ENCODE data around the gene FAAH. TPM values are rescaled to one million over a fixed set of nuclear protein-coding genes. Genes with fewer than 3 reads are reported as not detected.

FAAH gene
- total RNA-seq, 5 donors from 2014 or later (not counting 1 experiment from before 2014, with no cell fraction given), result 5.9 to 10.4 (median 9.5) TPM

DNA sequence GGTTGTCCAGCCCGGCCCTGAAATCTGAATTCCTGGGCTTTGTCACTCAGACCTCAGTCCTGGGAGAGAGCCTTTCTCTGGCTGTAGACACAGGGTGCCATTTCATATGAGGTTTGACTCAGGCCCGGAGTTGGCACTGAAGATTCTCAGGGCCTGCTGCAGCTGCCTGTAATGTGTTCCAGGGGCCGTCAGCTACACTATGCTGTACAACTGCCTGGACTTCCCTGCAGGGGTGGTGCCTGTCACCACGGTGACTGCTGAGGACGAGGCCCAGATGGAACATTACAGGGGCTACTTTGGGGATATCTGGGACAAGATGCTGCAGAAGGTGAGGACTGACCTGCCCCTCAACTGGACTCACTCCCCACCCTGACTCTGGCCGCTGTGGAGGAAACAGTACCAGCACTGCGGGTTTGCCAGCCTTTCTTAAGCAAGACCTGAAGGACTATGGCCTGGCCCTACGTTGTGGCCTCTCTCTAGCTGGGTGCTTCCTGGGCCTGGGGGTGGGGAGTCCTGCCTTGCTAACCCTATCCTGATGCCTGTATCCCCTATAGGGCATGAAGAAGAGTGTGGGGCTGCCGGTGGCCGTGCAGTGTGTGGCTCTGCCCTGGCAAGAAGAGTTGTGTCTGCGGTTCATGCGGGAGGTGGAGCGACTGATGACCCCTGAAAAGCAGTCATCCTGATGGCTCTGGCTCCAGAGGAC, 18.9 kb downstream of the FAAH start:
- Mint-ChIP-seq H3K27ac (peak overlapping the region in 1 of 2 donors; percentile 34), H3K27me3 (no peaks in the 10 kb centered on the region), H3K4me3 (no peak overlapping the region), H3K4me1 (peaks cover 0 to 17% (median 0%) of the 10 kb centered on the region in 3 donors), H3K36me3 (no peaks in the 10 kb centered on the region), H3K9me3 (no peaks in the 10 kb centered on the region)
- Histone ChIP-seq H3K27ac (ENCODE audit: low read length) (no peak overlapping the region), H3K27me3 (replicated peaks in 1 of 2; ENCODE audit: control insufficient read depth in 2 of 2, extremely low read depth in 1 of 2, insufficient read depth in 2 of 2, low read length in 1 of 2) (no peaks in the 10 kb centered on the region), H3K36me3 (ENCODE audit: control insufficient read depth in 2 of 2, extremely low read depth in 1 of 2, insufficient read depth in 1 of 2, low read length in 1 of 2) (peaks cover 0 to 2% of the 10 kb centered on the region in 2 donors), H3K9me3 (no peaks in the 10 kb centered on the region), H3K4me3 (ENCODE audit: control insufficient read depth in 1 of 2, extremely low read depth in 1 of 2, low read length in 1 of 2) (no peak overlapping the region), H3K4me1 (ENCODE audit: control insufficient read depth in 1 of 2, extremely low read depth in 1 of 2, insufficient read depth in 2 of 2, low read length in 2 of 2) (peaks cover 0 to 12% of the 10 kb centered on the region in 2 experiments)
- ChIA-PET CTCF (interaction anchor here in 1 of 2 donors (1.3 kb wide), 1 partner anchor 9 kb away, joined by 4 read pairs; no protein-coding TSS in a partner anchor), POLR2A (interaction anchor here in 1 of 2 donors (0.6 kb wide), 1 partner anchor 187 kb away, joined by 3 read pairs; no protein-coding TSS in a partner anchor)
- DNase-seq, result no peak
- peak in 2 of 4 experiments; percentile 8 to 21 for ATAC-seq (replicated peaks in 1 of 4)
- 90% methylated on average over 11 of the region's 13 CpGs for WGBS (ENCODE audit: insufficient coverage)

DNA sequence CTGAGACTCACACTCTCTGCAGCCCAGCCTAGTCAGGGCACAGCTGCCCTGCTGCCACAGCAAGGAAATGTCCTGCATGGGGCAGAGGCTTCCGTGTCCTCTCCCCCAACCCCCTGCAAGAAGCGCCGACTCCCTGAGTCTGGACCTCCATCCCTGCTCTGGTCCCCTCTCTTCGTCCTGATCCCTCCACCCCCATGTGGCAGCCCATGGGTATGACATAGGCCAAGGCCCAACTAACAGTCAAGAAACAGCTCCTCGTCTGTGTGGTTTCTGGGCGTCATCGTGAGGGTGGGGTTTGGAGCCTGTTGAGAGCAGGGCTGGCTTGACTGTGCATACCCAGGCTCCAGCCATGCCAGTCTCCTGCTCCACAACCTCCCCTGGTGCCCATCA, 19.5 kb downstream of the FAAH start:
- H3K4me1 ChIP-seq (ENCODE audit: control insufficient read depth in 1 of 2, extremely low read depth in 1 of 2, insufficient read depth in 2 of 2, low read length in 2 of 2), result peaks cover 0 to 12% of the 10 kb centered on the region in 2 experiments
- WGBS (ENCODE audit: insufficient coverage), result no CpG with 5 or more reads among the region's 7 CpGs
- no peak overlapping the region for H3K4me3 Mint-ChIP-seq
- peaks cover 0 to 2% of the 10 kb centered on the region in 2 donors for H3K36me3 ChIP-seq (ENCODE audit: control insufficient read depth in 2 of 2, extremely low read depth in 1 of 2, insufficient read depth in 1 of 2, low read length in 1 of 2)
- no peaks in the 10 kb centered on the region for H3K9me3 ChIP-seq
- no peaks in the 10 kb centered on the region for H3K27me3 ChIP-seq (replicated peaks in 1 of 2; ENCODE audit: control insufficient read depth in 2 of 2, extremely low read depth in 1 of 2, insufficient read depth in 2 of 2, low read length in 1 of 2)
- ChIA-PET CTCF (interaction anchor here in 1 of 2 donors (1.3 kb wide), 1 partner anchor 9 kb away, joined by 4 read pairs; no protein-coding TSS in a partner anchor), POLR2A (interaction anchor here in 1 of 2 donors (0.6 kb wide), 1 partner anchor 186 kb away, joined by 3 read pairs; no protein-coding TSS in a partner anchor)
- H3K27me3 Mint-ChIP-seq, result no peaks in the 10 kb centered on the region
- no peaks in the 10 kb centered on the region for H3K9me3 Mint-ChIP-seq
- ATAC-seq (replicated peaks in 1 of 4) (peak; percentile 52 to 74 (median 60)), DNase-seq (peak in 26 of 35 experiments; percentile 10 to 51 (median 22))
- peak overlapping the region; percentile 29 for H3K27ac ChIP-seq (ENCODE audit: low read length)
- no peaks in the 10 kb centered on the region for H3K36me3 Mint-ChIP-seq
- H3K4me3 ChIP-seq (ENCODE audit: control insufficient read depth in 1 of 2, extremely low read depth in 1 of 2, low read length in 1 of 2), result no peak overlapping the region
- peak overlapping the region; percentile 12 to 34 for H3K27ac Mint-ChIP-seq
- peaks cover 0 to 17% (median 0%) of the 10 kb centered on the region in 3 donors for H3K4me1 Mint-ChIP-seq

DNA sequence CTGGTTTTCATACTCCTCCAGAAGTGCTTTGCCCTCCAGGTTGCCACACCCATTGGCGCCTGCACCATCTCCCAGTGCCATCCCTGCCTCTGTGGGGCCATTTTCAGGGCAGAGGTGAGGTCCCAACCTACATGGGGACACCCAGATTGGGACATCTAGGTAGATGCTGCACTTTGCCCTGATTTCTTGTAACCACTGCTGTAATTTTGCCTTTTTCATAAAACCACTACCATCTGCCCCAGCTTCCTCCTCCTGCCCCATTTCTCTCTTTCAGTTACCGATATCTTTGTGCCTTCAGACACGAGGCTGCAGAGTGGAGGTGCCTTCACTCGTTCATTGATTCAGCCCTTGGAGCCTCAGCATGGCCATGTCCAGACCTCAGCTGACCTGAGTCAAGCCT, 21.4 kb downstream of the FAAH start:
- no peak overlapping the region for H3K4me3 Mint-ChIP-seq
- Histone ChIP-seq H3K27ac (ENCODE audit: low read length) (peak overlapping the region; percentile 34), H3K36me3 (ENCODE audit: control insufficient read depth in 2 of 2, extremely low read depth in 1 of 2, insufficient read depth in 1 of 2, low read length in 1 of 2) (peaks cover 0 to 2% of the 10 kb centered on the region in 2 donors)

DNA sequence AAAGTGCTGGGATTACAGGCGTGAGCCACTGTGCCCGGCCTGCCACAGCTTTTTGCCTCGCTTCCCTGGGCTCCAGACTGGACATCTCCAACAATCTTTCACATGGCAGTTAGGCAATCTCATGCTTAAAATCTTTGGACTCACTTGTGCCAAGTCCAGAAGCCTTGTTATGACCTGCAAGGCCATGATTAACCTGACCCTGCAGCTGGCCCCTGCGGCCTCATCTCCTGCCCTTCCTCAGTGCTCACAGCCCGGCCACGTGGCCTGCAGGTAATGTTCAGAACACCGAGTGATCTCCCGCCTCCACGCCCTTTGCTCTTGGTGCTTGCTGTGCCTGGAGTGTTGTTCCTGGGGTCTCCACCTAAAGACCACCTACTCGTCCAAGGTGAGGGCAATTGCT, 24.9 kb downstream of the FAAH start:
- no peak overlapping the region for H3K4me3 Mint-ChIP-seq
- ChIA-PET CTCF (no interaction called here), POLR2A (no interaction called here)
- H3K27me3 Mint-ChIP-seq, result peaks cover 14 to 21% of the 10 kb centered on the region in 2 donors
- H3K36me3 Mint-ChIP-seq, result no peaks in the 10 kb centered on the region
- Histone ChIP-seq H3K9me3 (no peaks in the 10 kb centered on the region), H3K27me3 (replicated peaks in 1 of 2; ENCODE audit: control insufficient read depth in 2 of 2, extremely low read depth in 1 of 2, insufficient read depth in 2 of 2, low read length in 1 of 2) (peaks cover 0 to 18% of the 10 kb centered on the region in 2 experiments), H3K36me3 (ENCODE audit: control insufficient read depth in 2 of 2, extremely low read depth in 1 of 2, insufficient read depth in 1 of 2, low read length in 1 of 2) (no peaks in the 10 kb centered on the region), H3K27ac (ENCODE audit: low read length) (no peak overlapping the region), H3K4me3 (ENCODE audit: control insufficient read depth in 1 of 2, extremely low read depth in 1 of 2, low read length in 1 of 2) (no peak overlapping the region), H3K4me1 (ENCODE audit: control insufficient read depth in 1 of 2, extremely low read depth in 1 of 2, insufficient read depth in 2 of 2, low read length in 2 of 2) (peaks cover 0 to 33% of the 10 kb centered on the region in 2 experiments)
- WGBS (ENCODE audit: insufficient coverage), result 90% methylated on average over 8 of the region's 10 CpGs
- H3K4me1 Mint-ChIP-seq, result peaks cover 0 to 30% (median 2%) of the 10 kb centered on the region in 3 donors
- H3K27ac Mint-ChIP-seq, result no peak overlapping the region
- ATAC-seq (replicated peaks in 1 of 4), result no peak
- DNase-seq, result no peak
- no peaks in the 10 kb centered on the region for H3K9me3 Mint-ChIP-seq

More for the DNA sequence above, 21.4 kb downstream of the FAAH start:
- 77% methylated on average over 4 of the region's 4 CpGs for WGBS (ENCODE audit: insufficient coverage)
- Histone ChIP-seq H3K4me3 (ENCODE audit: control insufficient read depth in 1 of 2, extremely low read depth in 1 of 2, low read length in 1 of 2) (no peak overlapping the region), H3K9me3 (no peaks in the 10 kb centered on the region), H3K4me1 (ENCODE audit: control insufficient read depth in 1 of 2, extremely low read depth in 1 of 2, insufficient read depth in 2 of 2, low read length in 2 of 2) (peaks cover 0 to 13% of the 10 kb centered on the region in 2 experiments), H3K27me3 (replicated peaks in 1 of 2; ENCODE audit: control insufficient read depth in 2 of 2, extremely low read depth in 1 of 2, insufficient read depth in 2 of 2, low read length in 1 of 2) (no peaks in the 10 kb centered on the region)
- Mint-ChIP-seq H3K4me1 (peaks cover 0 to 17% (median 0%) of the 10 kb centered on the region in 3 donors), H3K9me3 (no peaks in the 10 kb centered on the region), H3K36me3 (no peaks in the 10 kb centered on the region), H3K27ac (peak overlapping the region; percentile 46 to 60), H3K27me3 (no peaks in the 10 kb centered on the region)
- DNase-seq (no peak), ATAC-seq (replicated peaks in 1 of 4) (no peak)
- ChIA-PET CTCF (no interaction called here), POLR2A (no interaction called here)

DNA sequence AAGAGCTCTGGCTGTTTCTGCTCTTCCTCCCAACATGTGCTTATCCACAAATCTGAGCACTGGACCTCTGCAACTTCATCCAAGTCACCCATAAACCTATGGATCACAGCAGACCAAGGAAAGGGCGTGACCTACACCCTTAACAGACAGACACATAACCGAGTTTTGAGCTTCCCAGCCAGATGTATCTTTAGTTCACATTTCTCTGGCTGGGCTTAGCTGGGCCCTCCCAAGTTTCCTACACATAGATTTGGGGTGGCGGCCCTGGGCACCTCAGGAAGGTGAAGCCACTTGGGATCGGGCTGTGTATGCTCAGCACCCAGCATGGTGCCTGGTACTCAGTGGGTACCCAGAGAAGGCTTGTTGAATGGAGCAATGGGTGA, 26.4 kb downstream of the FAAH start:
- ATAC-seq (replicated peaks in 1 of 4), result no peak
- Histone ChIP-seq H3K4me3 (ENCODE audit: control insufficient read depth in 1 of 2, extremely low read depth in 1 of 2, low read length in 1 of 2) (no peak overlapping the region), H3K27me3 (replicated peaks in 1 of 2; ENCODE audit: control insufficient read depth in 2 of 2, extremely low read depth in 1 of 2, insufficient read depth in 2 of 2, low read length in 1 of 2) (peaks cover 0 to 32% of the 10 kb centered on the region in 2 experiments), H3K36me3 (ENCODE audit: control insufficient read depth in 2 of 2, extremely low read depth in 1 of 2, insufficient read depth in 1 of 2, low read length in 1 of 2) (no peaks in the 10 kb centered on the region), H3K4me1 (ENCODE audit: control insufficient read depth in 1 of 2, extremely low read depth in 1 of 2, insufficient read depth in 2 of 2, low read length in 2 of 2) (peaks cover 0 to 25% of the 10 kb centered on the region in 2 experiments), H3K9me3 (no peaks in the 10 kb centered on the region), H3K27ac (ENCODE audit: low read length) (no peak overlapping the region)
- Mint-ChIP-seq H3K9me3 (no peaks in the 10 kb centered on the region), H3K4me3 (no peak overlapping the region), H3K27ac (peak overlapping the region in 1 of 2 donors; percentile 7), H3K4me1 (peaks cover 0 to 26% (median 2%) of the 10 kb centered on the region in 3 donors), H3K36me3 (no peaks in the 10 kb centered on the region), H3K27me3 (peaks cover 21 to 30% of the 10 kb centered on the region in 2 donors)
- no CpG with 5 or more reads among the region's 4 CpGs for WGBS (ENCODE audit: insufficient coverage)
- ChIA-PET CTCF (interaction anchor here (0.5 to 1.0 kb wide), 2 partner anchors 11 to 60 kb away, joined by 3 read pairs; no protein-coding TSS in a partner anchor), POLR2A (no interaction called here)
- DNase-seq, result no peak

DNA sequence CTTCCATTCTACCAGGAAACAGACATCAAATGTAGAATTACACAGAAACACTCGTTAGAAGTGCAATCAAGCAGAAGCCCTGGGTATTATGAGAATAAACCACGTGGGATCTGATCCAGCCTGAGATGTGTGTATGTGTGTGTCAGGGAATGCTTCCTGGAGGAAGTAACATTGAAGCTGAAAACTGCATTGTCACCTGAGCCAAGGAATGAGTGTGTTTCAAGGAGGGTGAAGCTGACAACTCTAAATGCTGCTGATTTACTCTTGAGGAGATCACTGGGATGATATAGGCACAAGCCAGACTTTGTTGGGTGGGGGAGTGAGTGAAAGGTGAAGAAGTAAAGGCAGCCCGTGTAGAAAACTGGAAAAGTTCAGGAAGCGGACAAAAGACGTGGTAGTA, 27.6 kb downstream of the FAAH start:
- Mint-ChIP-seq H3K27me3 (peaks cover 25 to 33% of the 10 kb centered on the region in 2 donors), H3K36me3 (no peaks in the 10 kb centered on the region), H3K27ac (peak overlapping the region; percentile 48 to 89), H3K4me1 (peaks cover 0 to 26% (median 2%) of the 10 kb centered on the region in 3 donors), H3K9me3 (no peaks in the 10 kb centered on the region), H3K4me3 (no peak overlapping the region)
- Histone ChIP-seq H3K9me3 (no peaks in the 10 kb centered on the region), H3K36me3 (ENCODE audit: control insufficient read depth in 2 of 2, extremely low read depth in 1 of 2, insufficient read depth in 1 of 2, low read length in 1 of 2) (no peaks in the 10 kb centered on the region), H3K27ac (ENCODE audit: low read length) (peak overlapping the region; percentile 61), H3K27me3 (replicated peaks in 1 of 2; ENCODE audit: control insufficient read depth in 2 of 2, extremely low read depth in 1 of 2, insufficient read depth in 2 of 2, low read length in 1 of 2) (peaks cover 0 to 40% of the 10 kb centered on the region in 2 experiments), H3K4me1 (ENCODE audit: control insufficient read depth in 1 of 2, extremely low read depth in 1 of 2, insufficient read depth in 2 of 2, low read length in 2 of 2) (peaks cover 0 to 25% of the 10 kb centered on the region in 2 experiments), H3K4me3 (ENCODE audit: control insufficient read depth in 1 of 2, extremely low read depth in 1 of 2, low read length in 1 of 2) (no peak overlapping the region)
- DNase-seq, result no peak
- ChIA-PET POLR2A (no interaction called here), CTCF (interaction anchor here in 1 of 2 donors (1.0 kb wide), 2 partner anchors 8 to 12 kb away, joined by 3 to 4 read pairs; no protein-coding TSS in a partner anchor)
- ATAC-seq (replicated peaks in 1 of 4), result no peak
- 23% methylated on average over 2 of the region's 5 CpGs for WGBS (ENCODE audit: insufficient coverage)
